ENCODE data around the gene LCE1D.

LCE1D gene

DNA sequence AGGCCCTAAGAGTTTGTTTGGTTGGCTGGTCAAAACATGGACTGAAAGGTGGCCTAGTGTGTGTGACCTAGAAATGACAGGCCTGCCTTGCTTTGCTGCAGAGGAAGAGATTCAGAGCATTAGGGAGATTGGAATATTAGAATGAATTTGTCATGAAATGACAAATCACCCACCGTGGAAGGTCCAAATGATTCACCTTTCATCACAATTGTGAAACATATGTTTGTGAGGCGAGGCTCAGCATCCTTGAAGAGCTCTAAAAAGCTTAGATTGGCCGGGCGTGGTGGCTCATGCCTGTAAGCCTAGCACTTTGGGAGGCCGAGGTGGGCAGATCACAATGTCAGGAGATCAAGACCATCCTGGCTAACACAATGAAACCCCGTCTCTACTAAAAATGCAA, 20.8 kb downstream of the LCE1D start:
- FAIRE-seq: no peak

DNA sequence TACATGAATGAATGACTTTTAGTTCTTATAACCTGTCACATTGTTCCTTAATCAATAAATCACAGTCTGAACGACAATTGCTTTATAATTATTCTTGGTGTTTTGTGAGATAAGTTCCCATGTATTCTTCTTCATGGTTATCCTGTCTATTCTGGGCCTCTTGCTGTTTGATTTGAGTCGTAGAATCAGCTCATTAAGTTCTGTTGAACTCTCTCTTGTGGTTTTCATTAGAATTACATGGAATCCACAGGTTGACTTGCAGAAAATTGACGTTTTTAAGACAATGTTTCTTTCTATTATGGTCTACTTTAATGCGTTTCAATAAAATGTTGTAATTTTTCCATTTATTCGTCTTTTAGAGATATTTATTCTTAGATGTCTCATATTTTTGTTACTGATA, 26.8 kb downstream of the LCE1D start:
- FAIRE-seq: no peak

- no peak for FAIRE-seq
These were observed 28.4 kb downstream of the LCE1D start for GRCh38 chr1:152824964-152825363.

GRCh38 chr1:152827173-152827572, 30.7 kb downstream of the LCE1D start, which contains the start of gene LCE1A:
TSS of gene LCE1A (plus strand) at chr1:152827473. CDS start at chr1:152827473, 0 bp downstream.
- no peak for FAIRE-seq

DNA sequence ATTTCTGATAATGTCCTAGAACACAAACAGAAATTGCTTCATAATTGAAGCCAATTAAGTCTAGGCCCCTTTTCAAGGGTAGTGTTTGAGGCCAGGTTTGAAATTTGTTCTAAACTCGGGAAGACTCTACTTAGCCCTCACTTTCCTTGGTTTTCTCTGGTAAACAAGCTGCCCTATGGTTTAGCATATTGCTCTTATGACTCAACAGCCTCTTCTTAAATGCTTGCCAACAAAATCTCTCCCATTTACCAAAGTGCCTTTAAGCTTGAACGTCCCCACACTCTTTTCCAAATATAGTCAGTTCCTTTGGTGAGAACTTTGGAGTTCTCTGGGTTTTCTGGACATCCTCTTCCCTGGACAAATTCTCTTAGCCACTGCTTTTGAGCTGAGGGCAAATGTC, 40.3 kb downstream of the LCE1D start:
- no peak for FAIRE-seq

- FAIRE-seq: no peak
These were observed 46.0 kb downstream of the LCE1D start, which contains the start of gene LCE6A for GRCh38 chr1:152842556-152842955. TSS of gene LCE6A (plus strand) at chr1:152842856. CDS start at chr1:152843521, 665 bp downstream.
